HG03558 (cell line): ENCODE measurements around the gene ARHGAP11B.
"Not testable (repeated sequence)": the region's sequence is repeated elsewhere in the genome, so short reads cannot be mapped to it uniquely, and the experiment has no call there.

Experiments used
- ATAC-seq: cut with Tn5 transposase; IDR thresholded peaks from one replicate; pipeline ENCODE4 v1.9.1; 2021; ENCODE audit warnings: moderate number of reproducible peaks; ENCODE audit not compliant: unreplicated experiment; ENCODE audit errors: extremely low read depth

Gene ARHGAP11B

GRCh38 chr15:30625436-30626193 is at the start of gene ARHGAP11B:
TSS of gene ARHGAP11B (plus strand) at chr15:30626128.
- peak; percentile 74 for ATAC-seq

- ATAC-seq, result not testable (repeated sequence)
Measured at GRCh38 chr15:30579394-30579970, 46.4 kb upstream of the ARHGAP11B start.

GRCh38 chr15:30580716-30581115 is 45.2 kb upstream of the ARHGAP11B start:
- ATAC-seq, result not testable (repeated sequence)

DNA sequence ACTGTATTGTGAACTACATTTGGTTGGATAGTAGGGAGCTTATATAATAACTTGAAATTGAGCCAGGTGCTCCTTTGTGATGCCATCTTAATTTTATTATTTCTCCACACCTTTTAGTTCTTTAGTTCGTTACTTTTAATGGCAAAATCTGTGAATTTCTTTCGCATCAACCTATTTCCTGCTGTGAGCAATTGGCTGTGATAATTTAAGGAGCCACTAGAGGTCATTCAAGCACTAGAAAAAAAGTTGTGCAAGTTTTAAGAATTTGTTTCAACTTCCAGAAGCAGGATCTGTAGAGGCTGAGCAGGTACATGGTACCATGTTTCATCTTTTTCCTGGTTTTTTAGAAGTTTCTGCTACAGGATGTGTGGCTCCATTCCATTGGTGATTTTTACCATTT is 27.0 kb upstream of the ARHGAP11B start:
- ATAC-seq, result not testable (repeated sequence)

DNA sequence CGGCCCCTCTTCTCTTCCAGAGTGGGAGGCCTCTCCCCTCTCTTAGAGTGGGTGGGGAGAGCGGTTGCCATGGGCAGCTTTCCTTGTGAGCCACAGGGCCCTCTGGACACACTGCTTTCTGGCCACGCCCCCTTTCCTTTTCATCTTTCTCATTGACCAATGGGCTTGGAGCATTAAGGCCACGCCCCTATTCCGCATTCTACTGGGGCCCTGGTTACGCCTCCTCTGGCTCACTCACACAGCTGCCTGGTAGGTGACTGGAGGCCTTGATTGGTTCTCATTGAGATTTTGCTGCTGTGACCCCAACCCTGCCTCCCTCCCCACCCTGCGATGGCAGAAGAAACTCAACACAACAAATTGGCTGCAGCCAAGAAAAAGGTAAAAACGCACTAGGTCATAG is 22.1 kb upstream of the ARHGAP11B start, which contains the start of gene GOLGA8H:
TSS of gene GOLGA8H (plus strand) at position 233 of the 400 bp plus-strand sequence. CDS start at position 331, 98 bp downstream.
- ATAC-seq, result not testable (repeated sequence)

GRCh38 chr15:30612271-30612670 is 13.7 kb upstream of the ARHGAP11B start:
- ATAC-seq, result not testable (repeated sequence)

DNA sequence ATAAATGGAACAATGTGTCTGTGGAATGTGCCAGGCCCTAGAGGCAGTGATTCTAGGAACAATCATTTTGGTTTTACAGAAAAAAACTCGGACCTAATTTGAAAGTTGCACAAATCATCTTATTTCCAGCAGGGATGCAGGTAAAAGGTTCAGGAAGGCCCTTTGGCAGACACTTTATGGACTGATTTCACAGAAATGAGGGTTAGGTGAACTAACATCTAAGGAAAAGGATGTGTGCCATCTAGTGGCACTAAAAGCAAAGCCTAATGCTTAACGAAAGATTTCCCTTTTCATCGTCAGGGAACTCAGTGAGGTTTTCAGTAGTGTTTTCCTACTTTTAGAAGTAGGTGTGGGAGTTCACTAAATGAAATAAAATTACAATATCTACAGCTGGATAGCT is 4.6 kb upstream of the ARHGAP11B start:
- not testable (repeated sequence) for ATAC-seq

DNA sequence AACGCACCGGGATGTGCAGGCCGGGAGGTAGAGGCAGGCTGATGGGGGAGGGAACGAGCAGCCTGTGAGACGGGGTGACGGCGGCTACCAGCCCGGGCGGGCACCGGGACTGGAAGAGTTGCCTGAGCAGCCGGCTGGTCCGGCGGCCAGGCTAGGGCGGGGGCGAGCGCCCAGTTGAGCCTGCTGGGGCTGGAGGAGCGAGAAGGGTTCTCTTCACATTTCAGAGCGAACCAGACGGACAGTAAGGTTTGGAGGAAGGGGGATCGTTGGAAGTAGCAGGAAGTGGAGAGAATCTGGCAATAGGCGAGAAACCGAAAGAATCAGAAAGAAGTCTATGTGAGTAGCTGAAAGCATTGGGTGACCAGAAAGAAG is 252 bp downstream of the ARHGAP11B start:
- peak; percentile 15 for ATAC-seq

- ATAC-seq, result not testable (repeated sequence)
Measured at GRCh38 chr15:30626632-30627031, 704 bp downstream of the ARHGAP11B start.

- ATAC-seq, result peak; percentile 90
Measured at GRCh38 chr15:30650012-30650929, 24.3 kb downstream of the ARHGAP11B start.

- ATAC-seq, result not testable (repeated sequence)
Measured at GRCh38 chr15:30661154-30661553, 35.2 kb downstream of the ARHGAP11B start.

DNA sequence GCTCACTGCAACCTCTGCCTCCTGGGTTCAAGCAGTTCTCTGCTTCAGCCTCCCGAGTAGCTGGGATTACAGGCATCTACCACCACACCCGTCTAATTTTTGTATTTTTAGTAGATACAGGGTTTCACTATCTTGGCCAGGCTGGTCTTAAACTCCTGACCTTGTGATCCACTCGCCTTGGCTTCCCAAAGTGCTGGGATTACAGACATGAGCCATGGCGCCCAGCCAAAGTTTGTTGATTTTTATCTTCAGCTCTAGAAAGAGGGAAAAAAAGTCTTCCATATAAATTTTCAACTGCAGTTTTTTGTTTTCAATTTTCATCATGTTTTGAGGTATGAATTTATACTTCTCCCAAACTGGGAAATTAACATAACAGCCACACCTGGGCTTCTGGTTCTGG is 43.7 kb downstream of the ARHGAP11B start:
- not testable (repeated sequence) for ATAC-seq

- ATAC-seq, result no peak
Measured at GRCh38 chr15:30670056-30670455, 44.1 kb downstream of the ARHGAP11B start.

DNA sequence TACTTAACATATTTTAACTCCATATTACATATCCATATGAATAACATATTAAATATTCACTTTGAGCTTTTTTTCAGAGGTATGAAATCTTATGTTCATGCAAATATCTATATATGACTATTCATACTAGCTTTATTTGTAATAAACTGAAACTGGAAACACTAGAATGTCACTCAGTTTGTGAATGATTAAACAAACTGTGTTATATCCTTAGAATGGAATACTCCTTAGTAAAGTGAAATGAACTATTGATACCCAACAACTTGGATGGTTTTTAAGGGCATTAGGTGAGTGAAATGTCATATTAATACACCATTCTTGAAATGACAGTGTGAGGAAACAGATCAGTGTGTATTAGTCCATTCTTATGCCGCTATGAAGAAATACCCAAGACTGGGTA is 45.4 kb downstream of the ARHGAP11B start:
- no peak for ATAC-seq

DNA sequence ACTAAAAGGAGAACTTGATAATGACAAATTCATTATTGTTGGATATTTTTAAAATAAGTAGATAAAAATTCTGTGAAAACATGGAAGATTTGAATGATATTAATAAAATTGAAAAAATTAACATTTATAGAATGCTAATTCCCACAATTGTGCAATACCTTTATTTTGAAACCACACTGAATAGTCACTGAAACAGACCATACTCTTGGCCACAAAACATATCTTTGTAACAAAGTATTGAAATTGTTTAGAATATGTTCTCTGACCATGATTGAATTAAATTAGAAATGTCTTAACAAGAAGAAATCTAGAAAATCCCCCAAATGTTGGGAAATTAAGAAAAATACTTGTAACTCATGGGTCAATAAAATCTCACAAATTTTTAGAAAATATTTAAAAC is 49.2 kb downstream of the ARHGAP11B start:
- no peak for ATAC-seq

GRCh38 chr15:30675891-30676290 is 50.0 kb downstream of the ARHGAP11B start:
- not testable (repeated sequence) for ATAC-seq

- not testable (repeated sequence) for ATAC-seq
Measured at GRCh38 chr15:30680997-30681396, 55.1 kb downstream of the ARHGAP11B start.

DNA sequence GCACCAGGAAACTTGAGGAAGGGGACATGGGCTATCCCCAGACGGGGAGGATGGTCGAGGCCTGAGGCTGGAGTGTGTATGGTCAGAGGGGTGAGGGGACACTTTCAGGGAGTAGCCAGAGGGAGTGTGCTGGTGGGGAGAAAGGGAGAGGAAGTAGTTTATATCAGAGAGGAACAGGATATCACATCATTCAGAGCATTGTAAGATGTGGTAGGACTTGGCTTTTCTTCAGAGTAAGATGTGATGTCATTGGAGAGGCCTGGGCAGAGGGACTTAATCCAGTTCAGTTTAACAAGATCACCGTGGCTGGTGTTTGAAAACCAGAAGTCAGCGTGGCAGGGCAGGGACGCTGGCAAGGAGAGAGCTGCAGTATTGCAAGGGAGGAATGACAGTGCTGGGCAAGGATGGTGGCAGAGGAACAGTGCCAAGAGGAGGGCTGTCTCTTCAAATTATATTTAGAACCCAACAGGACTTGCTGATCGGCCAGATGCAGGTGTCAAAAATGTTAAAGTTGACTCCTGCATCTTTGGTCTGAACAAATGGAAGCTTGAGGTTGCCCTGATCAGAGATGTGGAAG is 59.9 kb downstream of the ARHGAP11B start:
- ATAC-seq, result not testable (repeated sequence)

DNA sequence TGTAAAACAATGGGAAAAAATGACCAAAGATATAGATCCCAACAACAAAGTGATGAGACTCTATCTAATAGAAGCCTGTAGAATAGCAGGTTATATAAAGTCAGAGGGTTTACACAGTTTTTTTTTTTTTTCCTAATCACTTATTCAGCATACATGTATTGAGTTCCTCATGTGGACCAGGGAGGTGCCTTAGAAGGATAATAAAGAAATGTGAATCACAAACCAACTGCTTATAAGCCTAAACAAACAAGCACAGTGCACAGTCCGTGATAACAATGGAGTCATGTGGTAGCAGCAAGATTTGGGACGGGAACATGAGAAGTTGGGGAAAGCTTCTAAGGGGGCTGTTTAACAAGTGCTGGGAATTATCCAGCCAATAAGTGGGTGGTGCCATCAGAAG is 60.7 kb downstream of the ARHGAP11B start:
- ATAC-seq, result not testable (repeated sequence)
